Panc1 (cell line): Measurements from ENCODE around the gene CHI3L1.

ENCODE experiments used
- POLR2AphosphoS5 ChIP-seq: IDR thresholded peaks from 2 replicates; pipeline ENCODE4 v1.6.1; 2012; ENCODE audit warnings: mild to moderate bottlenecking, low read depth, low read length, moderate library complexity
- TF ChIP-seq, protein P1 (sequence below): fragments of 450-650 bp; IDR thresholded peaks from 2 replicates; pipeline ENCODE4 v1.5.1; 2017; ENCODE audit warnings: mild to moderate bottlenecking
- TF ChIP-seq, protein P2 (sequence below), 2 experiments: IDR thresholded peaks; 2 replicates each; pipeline ENCODE4 v1.6.1; 2011 to 2012; ENCODE audit warnings: low read depth in 2 of 2, control low read depth in 1 of 2, low read length in 1 of 2, mild to moderate bottlenecking in 1 of 2, moderate library complexity in 1 of 2; ENCODE audit not compliant: insufficient read depth in 1 of 2

DNA sequence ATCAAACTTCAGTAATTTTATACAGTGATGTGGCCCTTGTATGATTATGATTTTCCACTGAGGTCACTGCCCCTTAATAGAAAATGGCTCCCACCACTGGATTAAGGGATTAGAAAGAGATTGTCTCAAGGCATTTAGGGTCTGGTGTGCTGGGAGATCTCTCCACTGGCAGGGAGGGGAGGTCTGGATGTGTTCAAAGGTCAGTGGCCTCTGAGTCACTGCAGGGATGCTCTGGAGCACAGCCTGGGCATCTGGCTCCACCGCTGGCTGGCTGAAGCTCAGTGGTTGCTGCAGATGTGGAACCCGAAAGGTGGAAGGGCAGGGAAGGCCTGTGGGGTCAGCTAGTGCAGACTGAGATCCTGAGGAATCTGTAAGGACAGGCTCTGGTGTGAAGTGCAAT is 18.3 kb upstream of the CHI3L1 start:
- TF ChIP-seq, protein P1, sequence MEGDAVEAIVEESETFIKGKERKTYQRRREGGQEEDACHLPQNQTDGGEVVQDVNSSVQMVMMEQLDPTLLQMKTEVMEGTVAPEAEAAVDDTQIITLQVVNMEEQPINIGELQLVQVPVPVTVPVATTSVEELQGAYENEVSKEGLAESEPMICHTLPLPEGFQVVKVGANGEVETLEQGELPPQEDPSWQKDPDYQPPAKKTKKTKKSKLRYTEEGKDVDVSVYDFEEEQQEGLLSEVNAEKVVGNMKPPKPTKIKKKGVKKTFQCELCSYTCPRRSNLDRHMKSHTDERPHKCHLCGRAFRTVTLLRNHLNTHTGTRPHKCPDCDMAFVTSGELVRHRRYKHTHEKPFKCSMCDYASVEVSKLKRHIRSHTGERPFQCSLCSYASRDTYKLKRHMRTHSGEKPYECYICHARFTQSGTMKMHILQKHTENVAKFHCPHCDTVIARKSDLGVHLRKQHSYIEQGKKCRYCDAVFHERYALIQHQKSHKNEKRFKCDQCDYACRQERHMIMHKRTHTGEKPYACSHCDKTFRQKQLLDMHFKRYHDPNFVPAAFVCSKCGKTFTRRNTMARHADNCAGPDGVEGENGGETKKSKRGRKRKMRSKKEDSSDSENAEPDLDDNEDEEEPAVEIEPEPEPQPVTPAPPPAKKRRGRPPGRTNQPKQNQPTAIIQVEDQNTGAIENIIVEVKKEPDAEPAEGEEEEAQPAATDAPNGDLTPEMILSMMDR: no peak
- TF ChIP-seq POLR2AphosphoS5: no peak
- TF ChIP-seq, protein P2, sequence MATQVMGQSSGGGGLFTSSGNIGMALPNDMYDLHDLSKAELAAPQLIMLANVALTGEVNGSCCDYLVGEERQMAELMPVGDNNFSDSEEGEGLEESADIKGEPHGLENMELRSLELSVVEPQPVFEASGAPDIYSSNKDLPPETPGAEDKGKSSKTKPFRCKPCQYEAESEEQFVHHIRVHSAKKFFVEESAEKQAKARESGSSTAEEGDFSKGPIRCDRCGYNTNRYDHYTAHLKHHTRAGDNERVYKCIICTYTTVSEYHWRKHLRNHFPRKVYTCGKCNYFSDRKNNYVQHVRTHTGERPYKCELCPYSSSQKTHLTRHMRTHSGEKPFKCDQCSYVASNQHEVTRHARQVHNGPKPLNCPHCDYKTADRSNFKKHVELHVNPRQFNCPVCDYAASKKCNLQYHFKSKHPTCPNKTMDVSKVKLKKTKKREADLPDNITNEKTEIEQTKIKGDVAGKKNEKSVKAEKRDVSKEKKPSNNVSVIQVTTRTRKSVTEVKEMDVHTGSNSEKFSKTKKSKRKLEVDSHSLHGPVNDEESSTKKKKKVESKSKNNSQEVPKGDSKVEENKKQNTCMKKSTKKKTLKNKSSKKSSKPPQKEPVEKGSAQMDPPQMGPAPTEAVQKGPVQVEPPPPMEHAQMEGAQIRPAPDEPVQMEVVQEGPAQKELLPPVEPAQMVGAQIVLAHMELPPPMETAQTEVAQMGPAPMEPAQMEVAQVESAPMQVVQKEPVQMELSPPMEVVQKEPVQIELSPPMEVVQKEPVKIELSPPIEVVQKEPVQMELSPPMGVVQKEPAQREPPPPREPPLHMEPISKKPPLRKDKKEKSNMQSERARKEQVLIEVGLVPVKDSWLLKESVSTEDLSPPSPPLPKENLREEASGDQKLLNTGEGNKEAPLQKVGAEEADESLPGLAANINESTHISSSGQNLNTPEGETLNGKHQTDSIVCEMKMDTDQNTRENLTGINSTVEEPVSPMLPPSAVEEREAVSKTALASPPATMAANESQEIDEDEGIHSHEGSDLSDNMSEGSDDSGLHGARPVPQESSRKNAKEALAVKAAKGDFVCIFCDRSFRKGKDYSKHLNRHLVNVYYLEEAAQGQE (IDR thresholded peaks at IDR 0.05; ENCODE audit: insufficient read depth in 1 of 2, low read depth in 2 of 2, low read length in 1 of 2): no peak
